ENCODE data around the gene DCST2. TPM values are rescaled to one million over a fixed set of nuclear protein-coding genes. Genes with fewer than 3 reads are reported as not detected.

DCST2 gene
- total and polyA plus RNA-seq, 9 of the 15 experiments (the other 6 are each of a cell fraction or from before 2014, with no cell fraction given): 0.09 to 0.49 (median 0.11) TPM; not detected in 3

GRCh38 chr1:155051342-155051776, 17.8 kb upstream of the DCST2 start (continued):
- TF ChIP-seq STAG1 (CRISPR knock-in tag; IDR thresholded peaks at IDR 0.05; ENCODE audit: borderline replicate concordance): 0 out of 2 replicates have a peak, but pooled peaks have one; percentile 44
- TF ChIP-seq CREB1 (IDR thresholded peaks at IDR 0.05): no peak
- TF ChIP-seq CREB1 (CRISPR knock-in tag; IDR thresholded peaks at IDR 0.05): no peak
- TF ChIP-seq PHF20 (IDR thresholded peaks at IDR 0.05; ENCODE audit: partially characterized antibody): no peak
- peak; percentile 23; the same call in 1 of the 2 replicates for TF ChIP-seq AFF4 (CRISPR knock-in tag; IDR thresholded peaks at IDR 0.05)
- TF ChIP-seq THRAP3 (IDR thresholded peaks at IDR 0.05; ENCODE audit: borderline replicate concordance): no peak
- no peak for TF ChIP-seq BRCA1 (IDR thresholded peaks at IDR 0.05)
- TF ChIP-seq BRCA1 (CRISPR knock-in tag; IDR thresholded peaks at IDR 0.05): peak; percentile 96; the same call in 1 of the 2 replicates
- TF ChIP-seq RBFOX2 (IDR thresholded peaks at IDR 0.05; ENCODE audit: low read depth, low read length): peak; percentile 67
- peak; percentile 59; the same call in 1 of the 2 replicates for TF ChIP-seq KDM2B (CRISPR knock-in tag; IDR thresholded peaks at IDR 0.05)
- TF ChIP-seq PHF8 (IDR thresholded peaks at IDR 0.05; ENCODE audit: borderline replicate concordance, low read length): peak; percentile 56; the same call in 1 of the 2 replicates
- peak; percentile 1 for TF ChIP-seq RBBP5 (IDR thresholded peaks at IDR 0.05; ENCODE audit: borderline replicate concordance, insufficient read depth, low read length, poor library complexity, severe bottlenecking)
- TF ChIP-seq HMGN3 (IDR thresholded peaks at IDR 0.05; ENCODE audit: borderline replicate concordance, extremely low read depth, insufficient read length, low read depth, low read length): peak; percentile 19
- TF ChIP-seq CXXC5 (CRISPR knock-in tag; IDR thresholded peaks at IDR 0.05): peak; percentile 17; the same call in 1 of the 2 replicates
- peak; percentile 62 for TF ChIP-seq MYC (IDR thresholded peaks at IDR 0.05; ENCODE audit: low read depth, low read length)
- TF ChIP-seq MYC (CRISPR knock-in tag; IDR thresholded peaks at IDR 0.05; ENCODE audit: borderline replicate concordance, low read depth): no peak
- 0 out of 2 replicates have a peak, but pooled peaks have one; percentile 43 for TF ChIP-seq GATAD2B (IDR thresholded peaks at IDR 0.05; ENCODE audit: borderline replicate concordance)
- TF ChIP-seq ZNF766 (CRISPR knock-in tag; conservative IDR thresholded peaks at IDR 0.05): no peak
- TF ChIP-seq ZC3H4 (CRISPR knock-in tag; IDR thresholded peaks at IDR 0.05; ENCODE audit: borderline replicate concordance): peak; percentile 71; the same call in 1 of the 2 replicates
- peak in 1 of 2 experiments; percentile 59; a peak in 1 of 4 replicates for TF ChIP-seq NONO (IDR thresholded peaks at IDR 0.05; ENCODE audit: low read depth in 2 of 2, low read length in 1 of 2)
- TF ChIP-seq NKRF (IDR thresholded peaks at IDR 0.05; ENCODE audit: borderline replicate concordance): no peak
- no peak for TF ChIP-seq ZKSCAN8 (CRISPR knock-in tag; IDR thresholded peaks at IDR 0.05)
- TF ChIP-seq CHD2 (IDR thresholded peaks at IDR 0.05; ENCODE audit: low read depth, low read length): no peak
- TF ChIP-seq POLR2AphosphoS5 (IDR thresholded peaks at IDR 0.05; ENCODE audit: control insufficient read depth, insufficient read depth, low read depth, low read length): 0 out of 2 replicates have a peak, but pooled peaks have one; percentile 27

Data from K562 (cell line).